H1 (cell line): ENCODE results near the gene SSRP1. TPM values are rescaled to one million over a fixed set of nuclear protein-coding genes. Genes with fewer than 3 reads are reported as not detected.

Source experiments
- CTCF ChIA-PET: fragments of 300-600 bp; sonication (Branson Sonifier 250); formaldehyde crosslinking; loops from one replicate; lab custom pipeline; 2021; ENCODE audit not compliant: partially characterized antibody; lab: Charles Lee
- POLR2A ChIA-PET: fragments of 300-600 bp; sonication (Branson Sonifier 250); formaldehyde crosslinking; loops from one replicate; lab custom pipeline; 2021; ENCODE audit warnings: inconsistent platforms; ENCODE audit not compliant: partially characterized antibody; lab: Charles Lee
- DNase-seq, 2 experiments: peaks; one replicate each; pipeline versions ENCODE4 v3.0.0 to v3.0.0-alpha.2; 2010 to 2022; ENCODE audit warnings: low spot score in 2 of 2, low read depth in 1 of 2, mixed read lengths in 1 of 2
- FAIRE-seq: peaks from 2 replicates; lab custom pipeline; 2011; peaks lifted over from hg19 to GRCh38; lab: Jason Lieb, UNC
- H2AFZ ChIP-seq: 2 replicates; pipeline ENCODE4 v1.8.1; 2012; ENCODE audit warnings: low read length, inconsistent platforms
- H2AK5ac ChIP-seq: 2 replicates; pipeline ENCODE4 v1.6.1; 2013; ENCODE audit warnings: low read depth, low read length
- H2BK120ac ChIP-seq: replicated peaks from 2 replicates; pipeline ENCODE3; 2013; ENCODE audit warnings: low read depth, low read length, inconsistent platforms
- H2BK12ac ChIP-seq: 2 replicates; pipeline ENCODE4 v1.6.1; 2013; ENCODE audit warnings: low read depth, low read length
- H2BK15ac ChIP-seq: 2 replicates; pipeline ENCODE4 v1.6.1; 2013; ENCODE audit warnings: low read length
- H2BK20ac ChIP-seq: 2 replicates; pipeline ENCODE4 v1.6.1; 2013; ENCODE audit warnings: low read length
- H2BK5ac ChIP-seq: 2 replicates; pipeline ENCODE4 v1.6.1; 2013; ENCODE audit warnings: low read depth, low read length
- H3K14ac ChIP-seq: 2 replicates; pipeline ENCODE4 v1.6.1; 2013; ENCODE audit warnings: inconsistent platforms; ENCODE audit not compliant: insufficient read length
- H3K18ac ChIP-seq: 2 replicates; pipeline ENCODE4 v1.6.1; 2013; ENCODE audit warnings: low read length; ENCODE audit errors: extremely low read depth
- H3K23ac ChIP-seq: 2 replicates; pipeline ENCODE4 v1.6.1; 2013; ENCODE audit warnings: inconsistent platforms; ENCODE audit not compliant: insufficient read length
- H3K23me2 ChIP-seq: 2 replicates; pipeline ENCODE4 v1.6.1; 2013; ENCODE audit warnings: low read depth, low read length
- H3K27ac ChIP-seq: 2 replicates; pipeline ENCODE4 v1.6.1; 2011; ENCODE audit warnings: low read depth, low read length, inconsistent platforms
- H3K27me3 ChIP-seq, 4 experiments: replicated peaks in 1 of 4; 1 replicate in 1 of 4; 2 replicates in 3 of 4; pipeline versions ENCODE4 v1.6.1 to v1.8.1; 2011 to 2013; ENCODE audit warnings: low read length in 3 of 4, mild to moderate bottlenecking in 3 of 4, inconsistent platforms in 2 of 4, mixed read lengths in 2 of 4, moderate library complexity in 1 of 4; ENCODE audit not compliant: control insufficient read depth in 3 of 4, insufficient read depth in 3 of 4; ENCODE audit errors: extremely low read depth in 1 of 4
- H3K36me3 ChIP-seq, 4 experiments: 2 replicates each; pipeline versions ENCODE4 v1.6.1 to v1.8.1; 2011 to 2013; ENCODE audit warnings: mild to moderate bottlenecking in 4 of 4, low read length in 3 of 4, moderate library complexity in 2 of 4, control low read depth in 1 of 4, inconsistent platforms in 1 of 4; ENCODE audit not compliant: insufficient read depth in 4 of 4, control insufficient read depth in 2 of 4
- H3K4ac ChIP-seq: replicated peaks from 2 replicates; pipeline ENCODE3; 2013; ENCODE audit warnings: low read length, low read depth, mixed read lengths, inconsistent platforms; ENCODE audit not compliant: insufficient read length
- H3K4me1 ChIP-seq, 4 experiments: replicated peaks in 1 of 4; 1 replicate in 1 of 4; 2 replicates in 3 of 4; pipeline versions ENCODE4 v1.6.1 to v1.8.1; 2011 to 2013; ENCODE audit warnings: low read length in 3 of 4, inconsistent platforms in 2 of 4, mixed read lengths in 1 of 4; ENCODE audit not compliant: insufficient read depth in 4 of 4, control insufficient read depth in 3 of 4
- H3K4me2 ChIP-seq, 2 experiments: 2 replicates each; pipeline versions ENCODE4 v1.6.1 to v1.8.1; 2011 to 2013; ENCODE audit warnings: low read depth in 2 of 2, low read length in 2 of 2, control low read depth in 1 of 2, inconsistent platforms in 1 of 2, mild to moderate bottlenecking in 1 of 2; ENCODE audit not compliant: insufficient read depth in 1 of 2
- H3K4me3 ChIP-seq, 4 experiments: fragments of 200-600, 300-600 bp in 1 of 4; sonication (generic), shearing (Covaris generic), sonication (Bioruptor Twin) in 1 of 4; 2 replicates each; pipeline versions ENCODE4 v1.5.1 to v1.8.1; 2011 to 2016; ENCODE audit warnings: low read length in 4 of 4, low read depth in 3 of 4, control low read depth in 2 of 4, inconsistent platforms in 2 of 4, mild to moderate bottlenecking in 2 of 4, mixed read lengths in 1 of 4, moderate library complexity in 1 of 4; ENCODE audit not compliant: insufficient read depth in 2 of 4; ENCODE audit errors: extremely low read depth in 1 of 4
- H3K56ac ChIP-seq: replicated peaks from 2 replicates; pipeline ENCODE3; 2013; ENCODE audit warnings: low read depth, mild to moderate bottlenecking, mixed read lengths, low read length, inconsistent platforms; ENCODE audit not compliant: insufficient read length
- H3K79me1 ChIP-seq: 2 replicates; pipeline ENCODE4 v1.6.1; 2013; ENCODE audit warnings: low read depth, low read length, control low read depth
- H3K79me2 ChIP-seq, 2 experiments: 2 replicates each; pipeline versions ENCODE4 v1.6.1 to v1.8.1; 2012 to 2013; ENCODE audit warnings: low read length in 2 of 2, mild to moderate bottlenecking in 2 of 2, inconsistent platforms in 1 of 2; ENCODE audit not compliant: insufficient read depth in 2 of 2, control insufficient read depth in 1 of 2
- H3K9ac ChIP-seq, 4 experiments: replicated peaks in 1 of 4; 1 replicate in 1 of 4; 2 replicates in 3 of 4; pipeline versions ENCODE4 v1.6.1 to v1.8.1; 2011 to 2013; ENCODE audit warnings: low read depth in 3 of 4, low read length in 3 of 4, control low read depth in 2 of 4, mild to moderate bottlenecking in 2 of 4, moderate library complexity in 2 of 4, inconsistent platforms in 1 of 4; ENCODE audit errors: extremely low read depth in 1 of 4
- H3K9me3 ChIP-seq, 2 experiments: 2 replicates each; pipeline versions ENCODE4 v1.6.1 to v1.8.1; 2012 to 2013; ENCODE audit warnings: mild to moderate bottlenecking in 2 of 2, moderate library complexity in 2 of 2, control low read depth in 1 of 2, inconsistent platforms in 1 of 2, low read depth in 1 of 2, low read length in 1 of 2, mixed read lengths in 1 of 2; ENCODE audit not compliant: insufficient read depth in 2 of 2
- H4K20me1 ChIP-seq, 2 experiments: replicated peaks in 1 of 2; 2 replicates each; pipeline versions ENCODE3 to v1.8.1; 2011 to 2013; ENCODE audit warnings: inconsistent platforms in 2 of 2, low read length in 2 of 2, mild to moderate bottlenecking in 1 of 2; ENCODE audit not compliant: insufficient read depth in 2 of 2, control insufficient read depth in 1 of 2
- H4K5ac ChIP-seq: 2 replicates; pipeline ENCODE4 v1.6.1; 2013; ENCODE audit warnings: low read length, low read depth, mixed read lengths, inconsistent platforms; ENCODE audit not compliant: insufficient read length
- H4K8ac ChIP-seq: 2 replicates; pipeline ENCODE4 v1.8.0; 2013; ENCODE audit warnings: mild to moderate bottlenecking, moderate library complexity, low read length, inconsistent platforms; ENCODE audit not compliant: insufficient read depth; ENCODE audit errors: extremely low read depth
- H4K91ac ChIP-seq: replicated peaks from 2 replicates; pipeline ENCODE3; 2013; ENCODE audit warnings: low read length, mixed read lengths, inconsistent platforms; ENCODE audit not compliant: insufficient read length
- CHD1 ChIP-seq: IDR thresholded peaks from 2 replicates; pipeline ENCODE4 v1.6.1; 2012; ENCODE audit warnings: low read depth, low read length, improper control_type of control experiment
- CREB1 ChIP-seq: IDR thresholded peaks from 2 replicates; pipeline ENCODE4 v1.6.1; 2012; ENCODE audit warnings: inconsistent platforms
- EP300 ChIP-seq, 2 experiments: IDR thresholded peaks; 1 replicate in 1 of 2; 2 replicates in 1 of 2; pipeline ENCODE4 v1.6.1; 2011 to 2012; ENCODE audit warnings: low read depth in 2 of 2, low read length in 2 of 2, mild to moderate bottlenecking in 2 of 2, borderline replicate concordance in 1 of 2, inconsistent platforms in 1 of 2, moderate library complexity in 1 of 2
- KDM1A ChIP-seq: fragments of 200-600, 300-600 bp; sonication (generic); IDR thresholded peaks from 2 replicates; pipeline ENCODE4 v1.7.1; 2016; ENCODE audit warnings: mild to moderate bottlenecking, low read length, borderline replicate concordance
- PHF8 ChIP-seq: fragments of 200-600 bp; sonication (generic); conservative IDR thresholded peaks from 2 replicates; pipeline ENCODE4 v1.7.1; 2012; ENCODE audit warnings: low read depth, mild to moderate bottlenecking, inconsistent platforms, low read length, moderate library complexity
- POLR2AphosphoS5 ChIP-seq: IDR thresholded peaks from 2 replicates; pipeline ENCODE4 v1.6.1; 2011; ENCODE audit warnings: low read depth, low read length
- WGBS, 2 experiments: shearing (Covaris generic) in 1 of 2; methylation state at CpG; one replicate each; pipeline versions ENCODE4 v1.1.6 to v1.1.7; 2013 to 2015; ENCODE audit warnings: low lambda C conversion rate in 2 of 2, mixed read lengths in 2 of 2, inconsistent platforms in 1 of 2, low coverage in 1 of 2, missing lambda C conversion rate in 1 of 2; ENCODE audit not compliant: insufficient replicate concordance in 2 of 2, insufficient coverage in 1 of 2, insufficient read length in 1 of 2; ENCODE audit errors: extremely low coverage in 1 of 2, missing lambda C conversion rate in 1 of 2; 5-methylcytosine and 5-hydroxymethylcytosine counted together
- polyA plus RNA-seq, 7 experiments: library from polyadenylated mRNA; depleted of rRNA in 3 of 7; stranded (reverse) in 5 of 7; unstranded in 2 of 7; fragments of >200 nt in 5 of 7; fragments of 200-250 nt in 2 of 7; gene quantifications; 1 replicate in 5 of 7; 2 replicates in 1 of 7; 4 replicates in 1 of 7; pipeline versions ENCODE4 v1.2.1 to v1.2.3, GENCODE V29; 2011 to 2013; ENCODE audit warnings: missing spikeins in 2 of 7, mixed read lengths in 2 of 7
- total RNA-seq: library from RNA; stranded (reverse); fragmentation: NEBNext Ultra II Directional; extraction: Animal tissue kit (Norgen Biotek cat#: 25700); gene quantifications from 2 replicates; pipeline ENCODE4 v1.2.1, GENCODE V29; 2021
- TF ChIP-seq, protein P1 (sequence below), 3 experiments: IDR thresholded peaks; 1 replicate in 2 of 3; 2 replicates in 1 of 3; pipeline versions ENCODE4 v1.5.1 to v1.6.1; 2011; ENCODE audit warnings: low read length in 3 of 3, mild to moderate bottlenecking in 3 of 3, inconsistent platforms in 2 of 3, low read depth in 1 of 3, moderate library complexity in 1 of 3; ENCODE audit not compliant: insufficient read depth in 1 of 3; ENCODE audit errors: control extremely low read depth in 1 of 3
- TF ChIP-seq, protein P2 (sequence below): IDR thresholded peaks from 2 replicates; pipeline ENCODE4 v1.6.1; 2012; ENCODE audit warnings: inconsistent platforms

Gene SSRP1
- total and polyA plus RNA-seq, 2 of the 8 experiments (the other 6 are each of a cell fraction or from before 2014, with no cell fraction given) = 259 to 281 TPM

- H3K56ac ChIP-seq = peak overlapping the region; percentile 33
- H4K5ac ChIP-seq = peak overlapping the region; percentile 46
- DNase-seq (peak in 1 of 2 experiments; percentile 83), FAIRE-seq (no peak)
- peaks cover 8 to 40% of the 10 kb centered on the region in 2 experiments for H3K79me2 ChIP-seq
- H3K18ac ChIP-seq = peak overlapping the region; percentile 93
- no peak overlapping the region for H2AFZ ChIP-seq
- ChIA-PET POLR2A (interaction anchor here (0.5 to 45.7 kb wide), 21 partner anchors 0 to 316 kb away, joined by 3 to 1279 read pairs (median 5); partner anchors contain the start of genes P2RX3, SERPING1, SSRP1 and TIMM10), CTCF (interaction anchor here (0.7 to 2.7 kb wide), 2 partner anchors 14 to 26 kb away, joined by 3 to 20 read pairs; partner anchors contain the start of gene P2RX3)
- peaks cover 16 to 54% (median 43%) of the 10 kb centered on the region in 4 experiments for H3K36me3 ChIP-seq
- peaks cover 17% of the 10 kb centered on the region for H3K23me2 ChIP-seq
- no peak overlapping the region for H2BK15ac ChIP-seq
- peak overlapping the region; percentile 74 to 78 for H3K4me2 ChIP-seq
- no peak overlapping the region for H3K23ac ChIP-seq
- H2BK120ac ChIP-seq = peak overlapping the region; percentile 56
- H3K27ac ChIP-seq = peak overlapping the region; percentile 71; the same call in 1 of the 2 replicates
- H3K79me1 ChIP-seq = peaks cover 21% of the 10 kb centered on the region
- H2BK20ac ChIP-seq = no peak overlapping the region
- peaks cover 3 to 5% of the 10 kb centered on the region in 2 experiments for H4K20me1 ChIP-seq
- H3K9me3 ChIP-seq = no peaks in the 10 kb centered on the region
- peak overlapping the region; percentile 90 for H4K91ac ChIP-seq
- WGBS, 2 experiments = 3% methylated on average over 14 of the region's 64 CpGs; no CpG with 5 or more reads in 1 of the 2 experiments
- no peaks in the 10 kb centered on the region for H3K27me3 ChIP-seq
- peak overlapping the region; percentile 81; the same call in 1 of the 2 replicates for H2BK5ac ChIP-seq
- TF ChIP-seq, protein P1, sequence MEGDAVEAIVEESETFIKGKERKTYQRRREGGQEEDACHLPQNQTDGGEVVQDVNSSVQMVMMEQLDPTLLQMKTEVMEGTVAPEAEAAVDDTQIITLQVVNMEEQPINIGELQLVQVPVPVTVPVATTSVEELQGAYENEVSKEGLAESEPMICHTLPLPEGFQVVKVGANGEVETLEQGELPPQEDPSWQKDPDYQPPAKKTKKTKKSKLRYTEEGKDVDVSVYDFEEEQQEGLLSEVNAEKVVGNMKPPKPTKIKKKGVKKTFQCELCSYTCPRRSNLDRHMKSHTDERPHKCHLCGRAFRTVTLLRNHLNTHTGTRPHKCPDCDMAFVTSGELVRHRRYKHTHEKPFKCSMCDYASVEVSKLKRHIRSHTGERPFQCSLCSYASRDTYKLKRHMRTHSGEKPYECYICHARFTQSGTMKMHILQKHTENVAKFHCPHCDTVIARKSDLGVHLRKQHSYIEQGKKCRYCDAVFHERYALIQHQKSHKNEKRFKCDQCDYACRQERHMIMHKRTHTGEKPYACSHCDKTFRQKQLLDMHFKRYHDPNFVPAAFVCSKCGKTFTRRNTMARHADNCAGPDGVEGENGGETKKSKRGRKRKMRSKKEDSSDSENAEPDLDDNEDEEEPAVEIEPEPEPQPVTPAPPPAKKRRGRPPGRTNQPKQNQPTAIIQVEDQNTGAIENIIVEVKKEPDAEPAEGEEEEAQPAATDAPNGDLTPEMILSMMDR (IDR thresholded peaks at IDR 0.05; ENCODE audit: control extremely low read depth in 1 of 3, insufficient read depth in 1 of 3, low read depth in 1 of 3, low read length in 3 of 3) = no peak
- TF ChIP-seq EP300 (IDR thresholded peaks at IDR 0.05; ENCODE audit: borderline replicate concordance in 1 of 2, low read depth in 2 of 2, low read length in 2 of 2) (peak in 1 of 2 experiments; percentile 97; a peak in 1 of 3 replicates), CREB1 (peak; percentile 28; the same call in 1 of the 2 replicates), KDM1A (no peak), PHF8 (peak; percentile 35), CHD1 (no peak), POLR2AphosphoS5 (peak; percentile 78)
- TF ChIP-seq, protein P2, sequence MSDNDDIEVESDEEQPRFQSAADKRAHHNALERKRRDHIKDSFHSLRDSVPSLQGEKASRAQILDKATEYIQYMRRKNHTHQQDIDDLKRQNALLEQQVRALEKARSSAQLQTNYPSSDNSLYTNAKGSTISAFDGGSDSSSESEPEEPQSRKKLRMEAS = peak; percentile 65
- peak overlapping the region; percentile 96 for H4K8ac ChIP-seq
- no peak overlapping the region for H2BK12ac ChIP-seq
- peaks cover 0 to 24% (median 19%) of the 10 kb centered on the region in 4 experiments; a peak in 6 of 7 replicates for H3K4me1 ChIP-seq
- peak overlapping the region; percentile 82 to 90 (median 88) for H3K4me3 ChIP-seq
- H3K9ac ChIP-seq = peak overlapping the region; percentile 63 to 71 (median 68)
- no peak overlapping the region for H3K4ac ChIP-seq
- H3K14ac ChIP-seq = no peak overlapping the region
- H2AK5ac ChIP-seq = no peak overlapping the region
Observed at GRCh38 chr11:57324154-57324885, 11.4 kb downstream of the SSRP1 start.
